Measurements from ENCODE around the gene CSHL1.
A peak's percentile ranks its signal among the peaks of the same experiment; 100 is the strongest.
"Not testable (repeated sequence)": the region's sequence is repeated elsewhere in the genome, so short reads cannot be mapped to it uniquely, and the experiment has no call there.

Gene CSHL1

DNA sequence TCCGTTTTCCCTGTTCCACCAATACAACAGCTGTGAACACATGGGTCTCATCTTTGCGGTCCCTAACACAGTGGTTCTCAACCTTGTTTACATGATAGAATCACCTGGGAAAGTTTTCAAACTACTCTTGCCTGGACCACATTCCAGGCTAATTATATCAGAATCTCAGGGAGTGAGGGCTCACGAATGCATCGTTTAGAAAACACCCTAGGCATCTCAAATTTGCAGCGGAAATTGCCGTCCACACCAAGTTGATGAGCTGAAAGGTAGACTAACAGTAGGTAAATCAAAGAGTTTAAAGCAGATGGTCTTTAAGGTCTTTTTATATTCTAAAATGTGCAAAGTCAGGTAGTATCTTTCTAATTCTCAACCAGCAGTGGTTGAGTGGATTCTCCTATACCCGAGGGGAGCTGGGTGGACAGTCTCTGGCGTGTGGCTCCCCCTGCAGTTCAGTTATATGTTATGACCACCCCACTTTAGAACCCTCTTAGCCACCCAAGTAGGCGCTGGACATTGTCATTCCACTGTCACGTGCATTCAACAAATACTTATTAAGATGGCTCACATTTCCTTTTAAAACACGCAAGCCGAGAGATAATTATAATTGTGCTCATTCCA lies 3.8 kb downstream of the CSHL1 start:
- peak; percentile 81 for DNase-seq
- H3K4me3 ChIP-seq (ENCODE audit: low read depth, low read length); H3K36me3 ChIP-seq; H3K9me3 ChIP-seq (ENCODE audit: severe bottlenecking); H3K27me3 ChIP-seq (ENCODE audit: insufficient read depth, low read depth, severe bottlenecking); H3K27ac ChIP-seq: not testable (repeated sequence)
- TF ChIP-seq, protein P1, sequence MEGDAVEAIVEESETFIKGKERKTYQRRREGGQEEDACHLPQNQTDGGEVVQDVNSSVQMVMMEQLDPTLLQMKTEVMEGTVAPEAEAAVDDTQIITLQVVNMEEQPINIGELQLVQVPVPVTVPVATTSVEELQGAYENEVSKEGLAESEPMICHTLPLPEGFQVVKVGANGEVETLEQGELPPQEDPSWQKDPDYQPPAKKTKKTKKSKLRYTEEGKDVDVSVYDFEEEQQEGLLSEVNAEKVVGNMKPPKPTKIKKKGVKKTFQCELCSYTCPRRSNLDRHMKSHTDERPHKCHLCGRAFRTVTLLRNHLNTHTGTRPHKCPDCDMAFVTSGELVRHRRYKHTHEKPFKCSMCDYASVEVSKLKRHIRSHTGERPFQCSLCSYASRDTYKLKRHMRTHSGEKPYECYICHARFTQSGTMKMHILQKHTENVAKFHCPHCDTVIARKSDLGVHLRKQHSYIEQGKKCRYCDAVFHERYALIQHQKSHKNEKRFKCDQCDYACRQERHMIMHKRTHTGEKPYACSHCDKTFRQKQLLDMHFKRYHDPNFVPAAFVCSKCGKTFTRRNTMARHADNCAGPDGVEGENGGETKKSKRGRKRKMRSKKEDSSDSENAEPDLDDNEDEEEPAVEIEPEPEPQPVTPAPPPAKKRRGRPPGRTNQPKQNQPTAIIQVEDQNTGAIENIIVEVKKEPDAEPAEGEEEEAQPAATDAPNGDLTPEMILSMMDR (IDR thresholded peaks at IDR 0.05; ENCODE audit: low read depth, low read length) = peak; percentile 59

- H3K27ac ChIP-seq; H3K36me3 ChIP-seq; DNase-seq; H3K27me3 ChIP-seq (ENCODE audit: insufficient read depth, low read depth, severe bottlenecking); H3K9me3 ChIP-seq (ENCODE audit: severe bottlenecking); H3K4me3 ChIP-seq (ENCODE audit: low read depth, low read length): not testable (repeated sequence)
These were observed 6.3 kb downstream of the CSHL1 start for GRCh38 chr17:63904796-63905195.

- not testable (repeated sequence) for H3K27me3 ChIP-seq (ENCODE audit: insufficient read depth, low read depth, severe bottlenecking); H3K4me3 ChIP-seq (ENCODE audit: low read depth, low read length); H3K27ac ChIP-seq; H3K36me3 ChIP-seq; H3K9me3 ChIP-seq (ENCODE audit: severe bottlenecking)
- peak; percentile 42 for DNase-seq
- TF ChIP-seq, protein P1 (IDR thresholded peaks at IDR 0.05; ENCODE audit: low read depth, low read length) = peak; percentile 27; the same call in 1 of the 2 replicates
These were observed 7.3 kb downstream of the CSHL1 start for GRCh38 chr17:63903787-63904201.

DNA sequence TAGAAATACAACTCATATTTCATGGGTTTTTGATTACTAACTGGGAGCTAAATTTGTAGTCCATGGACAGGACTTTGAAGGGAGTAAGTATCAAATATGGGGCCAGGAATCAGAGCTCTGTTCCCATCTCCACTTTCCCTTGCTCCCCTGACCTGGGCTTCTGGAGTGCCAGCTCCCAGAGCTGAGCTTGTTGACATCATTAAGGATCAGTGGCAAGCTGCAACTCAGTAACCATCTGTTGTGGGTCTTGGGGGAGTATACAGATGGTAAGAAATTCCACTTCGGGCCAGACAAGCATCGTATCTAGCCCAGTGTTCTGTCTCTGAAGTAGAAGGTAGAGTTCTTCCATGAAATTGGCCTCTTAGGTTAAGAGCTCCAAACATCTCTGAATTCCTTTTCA lies 9.1 kb downstream of the CSHL1 start:
- H3K27ac ChIP-seq = 0 out of 2 replicates have a peak overlapping the region, but pooled peaks have one; percentile 2
- H3K4me3 ChIP-seq (ENCODE audit: low read depth, low read length); H3K36me3 ChIP-seq; H3K9me3 ChIP-seq (ENCODE audit: severe bottlenecking); H3K27me3 ChIP-seq (ENCODE audit: insufficient read depth, low read depth, severe bottlenecking): not testable (repeated sequence)
- peak; percentile 90 for DNase-seq

DNA sequence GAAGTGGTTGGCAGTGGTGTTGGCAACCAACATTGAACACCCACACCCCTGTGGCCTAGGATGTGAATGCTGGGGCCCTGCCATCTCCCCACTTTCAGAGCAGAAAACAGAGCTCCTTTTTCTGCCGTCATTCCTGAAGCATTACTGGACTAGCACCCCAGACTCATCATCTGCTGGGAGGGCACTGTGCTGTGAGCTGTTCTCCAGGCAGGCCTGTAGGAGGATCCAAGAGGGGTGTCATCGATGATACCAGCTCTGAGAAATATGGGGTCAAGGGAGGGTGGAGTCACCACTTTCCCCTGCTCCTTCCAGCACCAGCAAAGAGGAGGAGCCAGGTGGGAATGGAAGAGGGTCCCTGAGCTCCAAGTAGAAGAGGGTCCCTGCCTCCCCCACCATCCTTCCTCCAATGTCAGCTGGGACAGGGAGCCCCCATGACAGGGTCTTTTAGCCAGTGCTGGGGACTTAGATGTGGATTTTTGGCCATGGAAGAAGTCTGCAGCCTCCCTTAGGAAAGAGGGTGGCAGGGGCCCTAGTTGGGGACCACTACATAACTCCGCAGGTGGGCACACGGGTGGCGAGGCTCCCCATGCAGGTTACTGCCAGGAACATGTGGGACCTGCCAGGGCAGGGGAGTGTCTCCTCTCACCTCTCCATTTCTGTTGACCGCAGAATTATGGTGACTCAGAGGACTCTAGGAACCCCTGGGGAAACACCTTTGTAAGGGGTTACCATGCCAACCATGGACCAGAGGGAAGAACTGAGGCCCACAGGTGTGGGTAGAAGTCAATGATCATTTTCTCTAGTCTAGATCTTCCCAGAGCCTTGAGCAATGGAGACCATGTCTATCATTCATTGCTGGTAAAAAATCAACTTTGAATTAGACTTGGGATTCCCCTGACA lies 11.9 kb downstream of the CSHL1 start:
- not testable (repeated sequence) for H3K27me3 ChIP-seq (ENCODE audit: insufficient read depth, low read depth, severe bottlenecking); H3K27ac ChIP-seq; H3K36me3 ChIP-seq; DNase-seq; H3K9me3 ChIP-seq (ENCODE audit: severe bottlenecking); H3K4me3 ChIP-seq (ENCODE audit: low read depth, low read length)

- not testable (repeated sequence) for H3K36me3 ChIP-seq; DNase-seq; H3K4me3 ChIP-seq (ENCODE audit: low read depth, low read length); H3K27ac ChIP-seq; H3K27me3 ChIP-seq (ENCODE audit: insufficient read depth, low read depth, severe bottlenecking); H3K9me3 ChIP-seq (ENCODE audit: severe bottlenecking)
These were observed 14.3 kb downstream of the CSHL1 start, which contains the start of gene CSH1 for GRCh38 chr17:63896524-63897354. TSS of gene CSH1 (minus strand) at chr17:63896574. CDS start at chr17:63896511, 63 bp downstream.

GRCh38 chr17:63894821-63895220 lies 16.2 kb downstream of the CSHL1 start:
- DNase-seq; H3K9me3 ChIP-seq (ENCODE audit: severe bottlenecking); H3K4me3 ChIP-seq (ENCODE audit: low read depth, low read length); H3K27me3 ChIP-seq (ENCODE audit: insufficient read depth, low read depth, severe bottlenecking); H3K27ac ChIP-seq; H3K36me3 ChIP-seq: not testable (repeated sequence)

GRCh38 chr17:63894021-63894420 lies 17.0 kb downstream of the CSHL1 start:
- not testable (repeated sequence) for H3K27ac ChIP-seq; H3K9me3 ChIP-seq (ENCODE audit: severe bottlenecking); H3K27me3 ChIP-seq (ENCODE audit: insufficient read depth, low read depth, severe bottlenecking); H3K36me3 ChIP-seq; DNase-seq; H3K4me3 ChIP-seq (ENCODE audit: low read depth, low read length)

- not testable (repeated sequence) for H3K36me3 ChIP-seq; H3K9me3 ChIP-seq (ENCODE audit: severe bottlenecking); H3K4me3 ChIP-seq (ENCODE audit: low read depth, low read length); H3K27me3 ChIP-seq (ENCODE audit: insufficient read depth, low read depth, severe bottlenecking); DNase-seq; H3K27ac ChIP-seq
These were observed 18.6 kb downstream of the CSHL1 start for GRCh38 chr17:63892316-63893037.

Measured in WERI-Rb-1 (cell line).